Heart left ventricle (tissue), 16 donors: ENCODE data around the gene LOXHD1. TPM values are rescaled to one million over a fixed set of nuclear protein-coding genes. Genes with fewer than 3 reads are reported as not detected.

Source experiments
- ATAC-seq, 4 donors: fragments of 200-7000 bp; cut with Tn5 transposase; one replicate each; pipeline ENCODE4 v1.9.1; 2020 to 2022; ENCODE audit warnings: moderate library complexity in 4 of 4, mild to moderate bottlenecking in 3 of 4, moderate number of reproducible peaks in 1 of 4
- DNase-seq, 5 donors: peaks; one replicate each; pipeline ENCODE4 v3.0.0-alpha.2; 2020
- H3K27ac ChIP-seq, 12 donors: fragments of 200-600 bp; sonication (generic) in 4 of 12; one replicate each; pipeline versions ENCODE4 v1.5.0 to v1.8.0; 2016 to 2022; ENCODE audit warnings: mild to moderate bottlenecking in 2 of 12
- H3K27me3 ChIP-seq, 9 donors: fragments of 200-600 bp; sonication (generic) in 2 of 9; one replicate each; pipeline versions ENCODE4 v1.5.1 to v1.8.0; 2016 to 2022; ENCODE audit warnings: mild to moderate bottlenecking in 3 of 9
- H3K36me3 ChIP-seq, 9 donors: fragments of 200-600 bp; sonication (generic) in 2 of 9; one replicate each; pipeline versions ENCODE4 v1.5.0 to v1.8.0; 2018 to 2022; ENCODE audit warnings: mild to moderate bottlenecking in 2 of 9
- H3K4me1 ChIP-seq, 12 donors: fragments of 200-600 bp; sonication (generic) in 4 of 12; one replicate each; pipeline versions ENCODE4 v1.5.0 to v1.8.0; 2016 to 2022; ENCODE audit warnings: mild to moderate bottlenecking in 3 of 12
- H3K4me3 ChIP-seq, 12 donors: fragments of 200-600 bp; sonication (generic) in 4 of 12; one replicate each; pipeline versions ENCODE4 v1.5.0 to v1.8.0; 2017 to 2022; ENCODE audit warnings: mild to moderate bottlenecking in 9 of 12, moderate library complexity in 4 of 12
- H3K9me3 ChIP-seq, 12 donors: fragments of 200-600 bp; sonication (generic) in 4 of 12; one replicate each; pipeline versions ENCODE4 v1.5.0 to v1.8.0; 2016 to 2022; ENCODE audit warnings: mild to moderate bottlenecking in 1 of 12
- POLR2A ChIP-seq, 2 donors: fragments of 450-650 bp; IDR thresholded peaks; one replicate each; pipeline ENCODE4 v1.6.1; 2017; ENCODE audit warnings: antibody characterized with exemption in 2 of 2, mild to moderate bottlenecking in 2 of 2, moderate library complexity in 2 of 2
- WGBS, 4 donors: extraction: QIAGEN DNeasy Blood & Tissue Kit in 2 of 4; methylation state at CpG; one replicate each; pipeline versions ENCODE4 v1.1.5 to v1.1.7; 2013 to 2018; 5-methylcytosine and 5-hydroxymethylcytosine counted together
- intact Hi-C, 10 donors: fragments of 100-400 bp; cut with DNase I; formaldehyde crosslinking; loops; one replicate each; pipeline versions ENCODE4 v1.11.1 to v1.14.2; 2022
- polyA plus RNA-seq, 2 donors: library from polyadenylated mRNA; stranded (reverse); fragments of 200-250 nt; gene quantifications; one replicate each; pipeline ENCODE4 v1.2.3, GENCODE V29; 2013
- total RNA-seq, 9 donors: library from RNA; depleted of rRNA in 2 of 9; stranded (reverse); fragments of >200 nt in 2 of 9; fragmentation: NEBNext Ultra II Directional in 3 of 9; extraction: Animal tissue kit (Norgen Biotek cat#: 25700) in 3 of 9; gene quantifications; one replicate each; pipeline versions ENCODE4 v1.1.0 to v1.2.4, GENCODE V29; 2016 to 2023
- TF ChIP-seq, protein P1 (sequence below), 12 donors: fragments of 200-600 bp; sonication (generic) in 4 of 12; IDR thresholded peaks; one replicate each; pipeline versions ENCODE4 v1.5.0 to v1.8.0; 2018 to 2022; ENCODE audit warnings: antibody characterized with exemption in 12 of 12, mild to moderate bottlenecking in 5 of 12
- donor health status: ischemic (EF 13 %, LVEDD 7.1; RV severe dilation, severe dysfunction).
- donor health status: healthy with polysubstance abuse.
- donor health status: DM: no; HTN: yes; CAD: no.
- donor health status: DM: no; HTN: no; CAD: no.
- donor health status: ischemic (EF 25% LVEDD 6.9; RV normal size, moderate dysfunction).
- donor health status: ischemic (EF 25% LVEDD 5.7; RV mildly dilated, moderate dysfunction).
- donor health status: healthy.
- donor health status: DM: yes; HTN: yes; CAD: no.
- donor health status: ischemic (EF 35%, LVEDD 5.7; RV mildly dilated, moderate dysfunction).
- donor health status: nonischemic (EF 11% LVEDD 7.7; RV severe dilation, severe dysfunction).
- donor health status: DM: yes; HTN: yes; CAD: no.
- donor health status: PGD.
- donor health status: ischemic (EF 29% LVEDD 5.4; RV normal size, mild dysfunction).
- donor health status: nonischemic (EF 23%, LVEDD 6.1; RV moderate dilation, normal function).

The LOXHD1 gene
- total and polyA plus RNA-seq, 11 donors = 0.19 to 1.9 (median 0.54) TPM

DNA sequence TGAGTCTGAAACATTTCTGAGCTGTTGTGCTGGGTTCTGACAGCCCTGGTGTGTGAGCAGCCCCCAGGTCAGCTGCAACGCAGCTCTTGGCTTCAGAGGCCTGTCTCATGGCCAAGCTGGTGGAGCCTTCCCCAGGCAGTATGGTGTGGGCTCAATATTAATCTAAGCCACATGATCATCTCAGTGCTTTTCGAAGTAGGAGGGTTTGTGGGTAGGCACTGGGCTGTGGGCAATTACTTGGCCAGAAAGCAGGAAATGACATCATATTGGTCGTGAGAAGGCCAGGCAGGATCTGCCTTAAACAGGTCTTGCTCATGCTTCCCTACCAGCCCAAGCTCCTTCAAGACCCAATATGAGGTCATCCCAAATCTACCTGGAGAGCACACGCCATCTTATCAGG is 26.9 kb downstream of the LOXHD1 start:
- H3K9me3 ChIP-seq = peaks cover 0 to 7% (median 0%) of the 10 kb centered on the region in 12 donors
- 64 to 80% (median 74%) methylated on average over 3 to 4 of the region's 4 CpGs for WGBS, 4 donors
- H3K4me3 ChIP-seq = no peak overlapping the region
- no peak for TF ChIP-seq POLR2A (IDR thresholded peaks at IDR 0.05)
- TF ChIP-seq, protein P1, sequence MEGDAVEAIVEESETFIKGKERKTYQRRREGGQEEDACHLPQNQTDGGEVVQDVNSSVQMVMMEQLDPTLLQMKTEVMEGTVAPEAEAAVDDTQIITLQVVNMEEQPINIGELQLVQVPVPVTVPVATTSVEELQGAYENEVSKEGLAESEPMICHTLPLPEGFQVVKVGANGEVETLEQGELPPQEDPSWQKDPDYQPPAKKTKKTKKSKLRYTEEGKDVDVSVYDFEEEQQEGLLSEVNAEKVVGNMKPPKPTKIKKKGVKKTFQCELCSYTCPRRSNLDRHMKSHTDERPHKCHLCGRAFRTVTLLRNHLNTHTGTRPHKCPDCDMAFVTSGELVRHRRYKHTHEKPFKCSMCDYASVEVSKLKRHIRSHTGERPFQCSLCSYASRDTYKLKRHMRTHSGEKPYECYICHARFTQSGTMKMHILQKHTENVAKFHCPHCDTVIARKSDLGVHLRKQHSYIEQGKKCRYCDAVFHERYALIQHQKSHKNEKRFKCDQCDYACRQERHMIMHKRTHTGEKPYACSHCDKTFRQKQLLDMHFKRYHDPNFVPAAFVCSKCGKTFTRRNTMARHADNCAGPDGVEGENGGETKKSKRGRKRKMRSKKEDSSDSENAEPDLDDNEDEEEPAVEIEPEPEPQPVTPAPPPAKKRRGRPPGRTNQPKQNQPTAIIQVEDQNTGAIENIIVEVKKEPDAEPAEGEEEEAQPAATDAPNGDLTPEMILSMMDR (IDR thresholded peaks at IDR 0.05) = no peak
- no peaks in the 10 kb centered on the region for H3K4me1 ChIP-seq
- intact Hi-C loops = no loop called here
- no peaks in the 10 kb centered on the region for H3K36me3 ChIP-seq
- H3K27ac ChIP-seq = no peak overlapping the region
- DNase-seq (no peak), ATAC-seq (no peak)
- peaks cover 0 to 13% (median 0%) of the 10 kb centered on the region in 9 donors for H3K27me3 ChIP-seq

DNA sequence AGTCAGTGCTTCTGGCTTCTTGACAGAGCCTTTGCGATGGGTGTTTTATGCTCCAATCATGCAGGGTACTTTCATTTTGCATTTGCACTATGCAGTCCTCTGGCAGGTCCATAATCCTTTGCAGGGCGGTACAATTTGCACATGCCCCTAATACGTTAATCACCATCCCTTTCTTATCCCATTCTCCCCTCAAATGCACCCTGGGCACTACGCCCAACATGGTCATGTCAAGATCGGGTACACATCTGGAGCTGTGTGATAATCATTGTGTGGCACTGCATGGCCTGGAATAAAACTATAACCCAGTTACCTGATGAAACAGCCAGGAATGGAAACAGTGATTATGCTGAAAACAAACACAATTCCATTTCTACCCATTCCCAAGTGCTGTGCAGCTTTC is 27.7 kb downstream of the LOXHD1 start:
- Histone ChIP-seq H3K4me3 (no peak overlapping the region), H3K27me3 (peaks cover 0 to 13% (median 0%) of the 10 kb centered on the region in 9 donors), H3K4me1 (no peaks in the 10 kb centered on the region), H3K9me3 (peaks cover 0 to 7% (median 0%) of the 10 kb centered on the region in 12 donors), H3K36me3 (no peaks in the 10 kb centered on the region), H3K27ac (no peak overlapping the region)
- DNase-seq (no peak), ATAC-seq (no peak)
- intact Hi-C loops = loop anchor here in 2 of 10 donors (10.0 kb wide), 1 partner anchor 75 kb away; no protein-coding TSS in a partner anchor
- no peak for TF ChIP-seq POLR2A (IDR thresholded peaks at IDR 0.05)
- TF ChIP-seq, protein P1 (IDR thresholded peaks at IDR 0.05) = no peak
- 86 to 94% (median 93%) methylated on average over 5 of the region's 5 CpGs for WGBS, 4 donors

DNA sequence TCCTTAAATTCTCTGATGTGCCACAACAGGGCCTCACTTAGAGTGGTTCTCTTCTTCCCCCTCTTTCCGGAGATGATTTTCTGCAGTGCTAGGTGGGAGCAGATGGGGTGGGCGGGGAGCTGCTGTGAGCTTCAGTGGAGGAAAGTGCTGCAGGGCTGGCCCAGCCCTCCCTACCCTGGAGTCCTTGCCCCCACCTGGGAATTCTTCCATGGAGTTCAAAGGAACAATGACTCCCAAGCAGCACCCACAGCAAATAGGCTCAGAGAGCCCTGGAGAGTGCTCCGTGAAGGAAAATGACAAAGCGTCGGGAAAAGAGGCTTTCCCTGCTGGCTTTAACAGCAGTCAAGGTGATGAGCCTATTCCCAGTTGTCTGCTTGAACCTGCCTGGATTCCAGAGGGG is 28.8 kb downstream of the LOXHD1 start:
- Histone ChIP-seq H3K9me3 (no peaks in the 10 kb centered on the region), H3K36me3 (no peaks in the 10 kb centered on the region), H3K4me1 (peaks cover 0 to 10% (median 6%) of the 10 kb centered on the region in 12 donors), H3K27me3 (peaks cover 0 to 13% (median 0%) of the 10 kb centered on the region in 9 donors), H3K4me3 (no peak overlapping the region), H3K27ac (no peak overlapping the region)
- ATAC-seq = no peak
- intact Hi-C loops = loop anchor here in 2 of 10 donors (10.0 kb wide), 1 partner anchor 73 kb away; no protein-coding TSS in a partner anchor
- no peak for DNase-seq
- TF ChIP-seq POLR2A (IDR thresholded peaks at IDR 0.05) = no peak
- TF ChIP-seq, protein P1 (IDR thresholded peaks at IDR 0.05) = no peak
- 73 to 82% (median 80%) methylated on average over 5 of the region's 5 CpGs for WGBS, 4 donors

DNA sequence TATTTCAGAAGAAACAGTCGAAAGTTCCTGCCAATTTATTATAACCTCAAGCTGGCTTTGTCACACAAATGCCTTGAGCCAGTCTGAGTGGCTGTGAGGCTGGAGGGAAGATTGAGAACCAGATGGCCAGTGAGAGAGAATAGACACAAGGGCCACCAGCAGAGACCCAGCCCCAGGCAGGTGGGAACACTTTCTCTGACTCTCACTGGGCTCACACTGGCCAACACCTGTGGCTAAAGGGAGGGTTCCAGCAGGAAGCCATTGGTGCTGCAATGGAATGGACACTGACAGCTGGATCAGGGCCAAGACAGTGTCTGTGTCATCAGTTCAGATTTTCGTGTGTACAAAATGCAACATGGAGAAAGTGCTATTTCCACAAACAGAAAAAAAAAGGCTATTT is 29.9 kb downstream of the LOXHD1 start:
- intact Hi-C loops = loop anchor here in 2 of 10 donors (10.0 kb wide), 1 partner anchor 72 kb away; no protein-coding TSS in a partner anchor
- WGBS, 4 donors = 54 to 72% (median 69%) methylated on average over 2 of the region's 2 CpGs
- no peaks in the 10 kb centered on the region for H3K9me3 ChIP-seq
- H3K4me1 ChIP-seq = peaks cover 0 to 12% (median 6%) of the 10 kb centered on the region in 12 donors
- no peak overlapping the region for H3K4me3 ChIP-seq
- DNase-seq (no peak), ATAC-seq (no peak)
- no peak overlapping the region for H3K27ac ChIP-seq
- H3K36me3 ChIP-seq = no peaks in the 10 kb centered on the region
- TF ChIP-seq, protein P1 (IDR thresholded peaks at IDR 0.05) = no peak
- TF ChIP-seq POLR2A (IDR thresholded peaks at IDR 0.05) = no peak
- H3K27me3 ChIP-seq = peaks cover 0 to 13% (median 0%) of the 10 kb centered on the region in 9 donors
